ENCODE measurements around the gene ZBTB46.
"Not testable (repeated sequence)": the region's sequence is repeated elsewhere in the genome, so short reads cannot be mapped to it uniquely, and the experiment has no call there.

ZBTB46 gene

DNA sequence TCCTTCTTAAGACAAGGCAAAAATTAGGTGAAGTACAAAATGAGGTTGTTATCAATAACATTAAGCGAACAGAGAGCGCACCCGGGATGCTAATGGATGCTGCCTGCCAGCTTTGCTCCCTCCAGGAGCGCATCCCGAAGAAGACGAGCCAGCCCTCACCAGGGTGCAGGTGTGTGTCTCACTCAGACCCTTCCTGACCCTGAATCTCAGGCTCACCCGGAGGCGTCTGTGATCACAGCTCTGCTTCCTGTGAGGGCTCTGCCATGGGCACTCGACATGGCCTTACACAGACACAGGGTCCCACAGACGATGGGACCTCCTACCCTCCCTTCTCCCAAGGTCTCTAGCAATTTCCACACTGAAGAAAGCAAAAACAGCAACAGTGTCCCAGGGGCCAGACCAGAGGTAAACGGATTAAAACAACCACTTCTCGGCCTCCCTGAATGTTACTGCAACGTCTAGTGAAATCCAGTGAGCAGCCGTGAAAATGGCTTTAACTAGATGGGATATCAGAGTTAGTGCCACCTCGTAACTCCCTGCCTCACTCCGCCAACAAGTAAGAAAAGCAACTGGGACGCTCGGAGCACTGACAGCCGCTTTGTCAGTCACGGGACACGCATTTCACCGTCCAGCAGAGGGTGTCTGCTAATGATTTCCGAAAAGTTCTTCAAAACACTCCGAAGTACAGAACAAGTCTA, 11.7 kb downstream of the ZBTB46 start:
- no peak for DNase-seq

GRCh38 chr20:63815615-63816253, 15.3 kb downstream of the ZBTB46 start:
- no peak for DNase-seq

GRCh38 chr20:63814891-63815614, 16.0 kb downstream of the ZBTB46 start:
- DNase-seq, result no peak

- no peak for DNase-seq
Observed at GRCh38 chr20:63811491-63811875, 19.6 kb downstream of the ZBTB46 start.

GRCh38 chr20:63810730-63811490, 20.2 kb downstream of the ZBTB46 start:
- peak in 9 of 58 donors; percentile 10 to 62 (median 26) for DNase-seq

- no peak for DNase-seq
Observed at GRCh38 chr20:63809856-63810255, 21.2 kb downstream of the ZBTB46 start.

GRCh38 chr20:63808964-63809674, 21.9 kb downstream of the ZBTB46 start:
- DNase-seq, result no peak

DNA sequence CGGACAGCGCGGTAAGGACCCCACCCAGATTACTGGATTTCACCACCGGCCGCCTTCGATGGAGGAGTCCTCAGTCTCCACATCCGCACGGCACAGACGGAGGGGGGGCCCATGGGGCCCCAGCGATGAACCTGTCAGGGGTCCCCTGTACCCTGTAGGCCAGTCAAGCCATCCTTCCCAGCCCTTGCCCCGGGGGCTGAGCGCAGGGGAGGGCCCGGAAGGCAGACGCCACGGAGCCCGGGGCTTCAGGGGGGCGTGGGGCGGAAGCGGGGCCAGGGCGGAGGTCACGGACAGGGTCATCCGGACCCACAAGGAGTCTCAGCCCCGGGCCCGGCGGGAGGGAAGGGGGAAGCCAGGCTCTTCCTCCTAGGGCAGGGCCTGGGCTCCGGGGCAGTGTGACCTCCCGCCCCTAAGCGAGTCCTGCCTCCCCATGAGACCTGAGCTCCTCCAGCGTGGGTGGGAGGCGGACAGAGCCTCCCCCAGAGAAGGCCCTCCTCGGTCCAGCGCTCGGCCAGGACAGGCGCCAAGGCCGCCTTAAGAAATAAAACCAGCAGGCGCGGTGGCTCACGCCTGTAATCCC, 22.8 kb downstream of the ZBTB46 start:
- no peak for DNase-seq

GRCh38 chr20:63807654-63808053, 23.4 kb downstream of the ZBTB46 start:
- no peak for DNase-seq

GRCh38 chr20:63804308-63804636, 26.8 kb downstream of the ZBTB46 start:
- no peak for DNase-seq

DNA sequence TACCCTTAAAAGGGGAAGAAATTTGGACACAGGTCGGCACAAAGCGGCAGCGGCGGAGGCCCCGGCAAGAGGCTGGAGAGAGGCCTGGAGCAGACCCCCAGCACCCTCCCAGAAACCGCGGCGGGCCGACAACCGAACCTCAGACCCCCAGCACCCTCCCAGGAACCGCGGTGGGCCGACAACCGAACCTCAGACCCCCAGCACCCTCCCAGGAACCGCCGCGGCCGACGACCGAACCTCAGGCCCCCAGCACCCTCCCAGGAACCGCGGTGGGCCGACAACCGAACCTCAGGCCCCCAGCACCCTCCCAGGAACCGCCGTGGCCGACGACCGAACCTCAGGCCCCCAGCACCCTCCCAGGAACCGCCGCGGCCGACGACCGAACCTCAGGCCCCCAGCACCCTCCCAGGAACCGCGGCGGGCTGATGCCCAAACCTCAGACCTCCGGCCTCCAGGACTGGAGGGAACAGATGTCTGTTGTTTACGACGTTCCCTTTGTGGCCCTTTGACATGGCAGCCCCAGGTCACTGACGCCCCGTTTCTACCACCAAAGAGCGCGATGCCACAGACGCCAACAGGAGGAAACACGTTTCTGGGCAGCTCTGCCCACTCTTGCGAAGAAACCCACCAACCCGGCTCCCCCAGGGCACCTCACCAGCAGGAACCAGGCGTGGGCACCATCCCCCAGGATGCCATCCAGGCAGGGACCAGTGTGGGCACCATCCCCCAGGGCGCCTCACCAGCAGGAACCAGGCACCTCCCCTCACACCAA, 28.4 kb downstream of the ZBTB46 start:
- DNase-seq, result no peak

GRCh38 chr20:63801174-63801573, 29.9 kb downstream of the ZBTB46 start:
- not testable (repeated sequence) for DNase-seq

GRCh38 chr20:63800411-63800810, 30.7 kb downstream of the ZBTB46 start:
- DNase-seq, result not testable (repeated sequence)

GRCh38 chr20:63799127-63799526, 31.9 kb downstream of the ZBTB46 start:
- not testable (repeated sequence) for DNase-seq

- DNase-seq, result not testable (repeated sequence)
Observed at GRCh38 chr20:63797175-63797574, 33.9 kb downstream of the ZBTB46 start.

GRCh38 chr20:63795178-63795830, 35.8 kb downstream of the ZBTB46 start:
- no peak for DNase-seq

GRCh38 chr20:63794614-63795013, 36.5 kb downstream of the ZBTB46 start:
- DNase-seq, result no peak

DNA sequence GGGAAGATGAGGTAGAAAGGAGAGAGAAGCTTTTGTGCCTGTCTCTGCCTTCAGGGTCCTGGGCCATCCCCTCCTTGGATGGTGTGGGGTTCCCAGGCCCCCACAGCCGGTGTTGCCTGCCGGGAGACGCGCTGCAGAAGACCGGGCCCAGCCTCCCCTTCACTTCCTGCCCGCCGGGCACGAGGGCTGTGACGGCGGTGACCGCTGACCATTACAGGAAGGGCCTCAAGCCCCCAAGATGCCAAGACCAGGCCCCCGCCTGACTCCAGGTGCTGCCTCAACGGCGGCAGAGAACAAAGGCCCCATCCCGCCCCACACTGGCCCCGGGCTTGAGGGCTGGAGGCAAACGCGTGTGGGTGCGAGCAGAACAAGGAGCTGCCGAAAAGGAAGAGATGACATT, 38.2 kb downstream of the ZBTB46 start:
- DNase-seq, result no peak

DNA sequence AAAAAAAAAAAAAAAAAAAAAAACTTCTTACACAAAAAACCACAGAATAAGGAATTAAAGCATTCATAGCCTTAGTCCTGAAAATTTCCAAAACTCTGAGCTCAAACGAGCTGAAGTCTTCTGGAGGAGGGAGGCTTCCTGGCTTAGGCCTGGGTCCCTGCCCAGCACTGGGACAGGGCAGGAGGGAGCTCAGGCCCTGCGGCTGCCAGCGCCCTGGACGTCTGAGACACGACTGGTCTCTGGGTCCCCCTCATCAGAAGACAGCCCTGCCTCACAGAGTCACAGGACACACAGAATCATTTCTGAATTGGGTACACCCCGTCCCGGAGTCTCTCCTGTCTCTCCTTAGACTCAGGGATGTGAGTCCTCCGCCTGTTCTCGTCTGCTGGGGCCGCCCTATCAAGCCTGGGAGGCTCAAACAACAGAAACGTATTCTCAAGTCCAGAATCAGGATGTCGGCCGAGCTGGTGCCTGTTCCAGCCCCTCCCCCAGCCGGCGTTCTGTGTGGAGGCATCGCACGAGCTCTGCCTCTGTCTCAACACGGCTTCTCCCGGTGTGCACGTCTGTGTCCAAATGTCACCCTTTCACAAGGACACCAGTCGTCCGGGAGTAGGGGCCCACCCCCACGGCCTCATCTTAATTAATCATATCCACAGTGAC, 39.4 kb downstream of the ZBTB46 start:
- DNase-seq, result no peak

Measured in anterior cingulate cortex (tissue), 58 donors.